GM18517 (cell line): ENCODE data around the gene C6orf136.

Experiments used
- ATAC-seq: cut with Tn5 transposase; IDR thresholded peaks from one replicate; pipeline ENCODE4 v1.9.1; 2021; ENCODE audit warnings: mild to moderate bottlenecking, moderate library complexity; ENCODE audit not compliant: unreplicated experiment

Gene C6orf136

GRCh38 chr6:30646450-30647241 lies at the start of gene C6orf136:
C6orf136 (plus strand) TSS chr6:30647133; CDS start chr6:30647232, 99 bp downstream.
- ATAC-seq = peak; percentile 40

GRCh38 chr6:30597315-30598144 lies 49.4 kb upstream of the C6orf136 start:
- ATAC-seq = peak; percentile 71

GRCh38 chr6:30598912-30599624 lies 47.9 kb upstream of the C6orf136 start:
- ATAC-seq = no peak

GRCh38 chr6:30599625-30600324 lies 47.2 kb upstream of the C6orf136 start:
- ATAC-seq = no peak

- ATAC-seq = no peak
Measured at GRCh38 chr6:30600451-30600961, 46.4 kb upstream of the C6orf136 start.

- no peak for ATAC-seq
Measured at GRCh38 chr6:30601436-30601814, 45.5 kb upstream of the C6orf136 start.

- no peak for ATAC-seq
Measured at GRCh38 chr6:30601815-30602641, 44.9 kb upstream of the C6orf136 start.

GRCh38 chr6:30603961-30604360 lies 43.0 kb upstream of the C6orf136 start:
- ATAC-seq = no peak

- no peak for ATAC-seq
Measured at GRCh38 chr6:30610065-30610464, 36.9 kb upstream of the C6orf136 start.

- ATAC-seq = no peak
Measured at GRCh38 chr6:30611150-30611855, 35.6 kb upstream of the C6orf136 start.

GRCh38 chr6:30611856-30612194 lies 35.1 kb upstream of the C6orf136 start:
- no peak for ATAC-seq

GRCh38 chr6:30612213-30612612 lies 34.7 kb upstream of the C6orf136 start:
- no peak for ATAC-seq

- ATAC-seq = no peak
Measured at GRCh38 chr6:30612687-30613248, 34.2 kb upstream of the C6orf136 start.

GRCh38 chr6:30613251-30614043 lies 33.5 kb upstream of the C6orf136 start:
- no peak for ATAC-seq

GRCh38 chr6:30614044-30614842 lies 32.7 kb upstream of the C6orf136 start:
- ATAC-seq = no peak

- ATAC-seq = peak; percentile 36
Measured at GRCh38 chr6:30614843-30615218, 32.1 kb upstream of the C6orf136 start.

- ATAC-seq = no peak
Measured at GRCh38 chr6:30615219-30615957, 31.5 kb upstream of the C6orf136 start.
